Measurements from ENCODE around the gene WDR27.

The WDR27 gene

GRCh38 chr6:169589699-169590257 is 112.1 kb downstream of the WDR27 start:
- FAIRE-seq, result no peak

GRCh38 chr6:169589293-169589692 is 112.5 kb downstream of the WDR27 start:
- no peak for FAIRE-seq

- no peak for FAIRE-seq
These were observed 113.9 kb downstream of the WDR27 start for GRCh38 chr6:169587975-169588374.

GRCh38 chr6:169583886-169584541 is 117.8 kb downstream of the WDR27 start:
- no peak for FAIRE-seq

- FAIRE-seq, result no peak
These were observed 122.3 kb downstream of the WDR27 start for GRCh38 chr6:169579407-169580111.

GRCh38 chr6:169577974-169578373 is 123.9 kb downstream of the WDR27 start:
- FAIRE-seq, result no peak

GRCh38 chr6:169577236-169577635 is 124.6 kb downstream of the WDR27 start:
- FAIRE-seq, result no peak

GRCh38 chr6:169575821-169576220 is 126.0 kb downstream of the WDR27 start:
- FAIRE-seq, result no peak

GRCh38 chr6:169575365-169575764 is 126.5 kb downstream of the WDR27 start:
- FAIRE-seq, result no peak

- FAIRE-seq, result no peak
These were observed 127.4 kb downstream of the WDR27 start for GRCh38 chr6:169574420-169574819.

- no peak for FAIRE-seq
These were observed 127.9 kb downstream of the WDR27 start for GRCh38 chr6:169573883-169574282.

- FAIRE-seq, result no peak
These were observed 130.5 kb downstream of the WDR27 start for GRCh38 chr6:169571123-169571962.

- FAIRE-seq, result no peak
These were observed 133.3 kb downstream of the WDR27 start for GRCh38 chr6:169568314-169569087.

- no peak for FAIRE-seq
These were observed 134.0 kb downstream of the WDR27 start for GRCh38 chr6:169567819-169568218.

GRCh38 chr6:169566961-169567750 is 134.7 kb downstream of the WDR27 start:
- FAIRE-seq, result no peak

GRCh38 chr6:169566319-169566718 is 135.5 kb downstream of the WDR27 start:
- no peak for FAIRE-seq

- no peak for FAIRE-seq
These were observed 137.2 kb downstream of the WDR27 start for GRCh38 chr6:169564453-169565240.

- FAIRE-seq, result peak; percentile 6
These were observed 140.2 kb downstream of the WDR27 start for GRCh38 chr6:169561665-169562064.

GRCh38 chr6:169559592-169559991 is 142.2 kb downstream of the WDR27 start:
- FAIRE-seq, result no peak

- FAIRE-seq, result no peak
These were observed 142.9 kb downstream of the WDR27 start for GRCh38 chr6:169558774-169559441.
